Measurements from ENCODE around the gene C11orf86. TPM values are rescaled to one million over a fixed set of nuclear protein-coding genes. Genes with fewer than 3 reads are reported as not detected.

The C11orf86 gene
- total RNA-seq, 1 donor: not detected

DNA sequence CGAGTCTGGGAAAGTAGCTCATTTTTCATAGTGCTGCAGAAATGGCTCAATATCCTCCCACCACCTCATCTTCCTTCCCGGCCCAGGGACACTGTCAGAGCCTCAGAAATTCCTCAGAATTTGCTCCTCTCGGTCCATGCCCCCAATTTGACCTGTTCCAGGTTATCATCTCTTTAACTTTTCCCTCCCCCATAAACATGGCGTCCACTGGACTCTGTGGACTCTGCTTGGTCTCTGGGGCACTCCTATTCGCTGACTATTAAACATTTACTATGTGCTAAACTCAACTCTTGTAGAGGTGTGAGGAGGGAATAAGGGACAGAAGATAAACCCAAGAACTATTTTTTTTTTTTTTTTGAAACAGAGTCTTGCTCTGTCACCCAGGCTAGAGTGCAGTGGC is 8.8 kb upstream of the C11orf86 start:
- DNase-seq (ENCODE audit: low read depth in 2 of 3, low spot score in 2 of 3): no peak

DNA sequence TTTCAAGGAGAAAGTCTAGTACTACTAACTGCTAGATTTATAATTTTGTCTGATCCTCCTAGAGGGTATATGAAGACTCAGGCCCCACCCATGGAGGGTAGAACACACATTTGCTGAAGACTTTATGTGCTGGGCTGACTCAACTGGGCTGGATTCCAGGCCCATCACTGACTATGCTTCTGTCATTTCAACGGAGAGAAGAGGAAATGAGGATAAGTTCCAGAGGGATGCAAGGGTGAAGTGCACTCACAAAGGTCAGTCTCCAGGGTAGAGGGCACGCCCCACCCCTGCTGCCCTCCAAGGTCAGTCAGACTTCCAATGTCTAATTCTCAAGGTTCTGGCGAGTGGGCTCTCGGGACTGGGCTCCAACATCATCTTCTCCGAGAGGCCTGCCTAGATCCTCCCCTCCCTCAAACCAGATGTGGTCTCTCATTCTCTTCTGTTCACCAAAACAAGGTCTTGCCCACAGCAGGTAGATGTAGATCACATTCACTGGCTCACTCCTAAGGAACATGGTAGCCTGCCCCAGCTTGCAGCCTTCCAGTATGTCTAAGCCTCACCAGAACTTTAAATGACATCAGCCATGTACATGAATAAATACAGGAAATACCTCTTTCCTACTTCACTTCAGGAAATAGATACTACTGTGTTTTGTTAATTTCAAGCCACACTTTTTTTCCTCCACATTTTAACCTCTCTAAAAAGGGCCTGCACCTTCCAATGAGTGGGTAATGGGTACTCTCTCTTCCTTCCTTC is 7.3 kb upstream of the C11orf86 start:
- no peak for DNase-seq (ENCODE audit: low read depth in 2 of 3, low spot score in 2 of 3)

DNA sequence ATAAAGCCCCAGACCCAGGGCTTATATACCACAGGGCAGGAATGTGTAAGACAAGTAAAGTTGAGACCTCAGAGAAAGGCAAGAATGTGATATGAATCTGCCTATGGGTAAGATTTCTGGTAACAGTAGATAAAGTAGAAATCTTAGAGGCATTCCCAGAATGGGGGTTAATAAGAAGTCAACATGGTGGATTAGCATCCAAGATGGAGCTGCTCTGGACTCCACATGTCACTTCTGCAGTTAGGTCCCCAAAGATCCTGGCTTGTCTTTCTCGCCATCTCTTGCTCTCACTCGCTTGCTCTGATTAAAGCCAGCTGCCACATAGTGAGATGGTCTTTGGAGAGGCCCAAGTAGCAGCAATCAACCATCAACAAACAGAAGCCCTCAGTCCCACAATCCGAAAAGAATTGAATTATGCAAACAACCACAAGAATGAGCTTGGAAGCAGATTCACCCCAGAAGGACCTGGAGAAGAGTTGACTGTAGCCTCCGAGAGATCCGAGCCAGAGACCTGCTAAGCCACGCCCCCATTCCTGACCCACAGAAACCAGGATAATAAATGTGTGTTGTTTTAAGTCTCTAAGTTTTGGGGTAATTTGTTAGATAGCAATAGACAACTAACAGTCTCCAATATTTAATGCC is 5.4 kb upstream of the C11orf86 start:
- no peak for DNase-seq (ENCODE audit: low read depth in 2 of 3, low spot score in 2 of 3)

DNA sequence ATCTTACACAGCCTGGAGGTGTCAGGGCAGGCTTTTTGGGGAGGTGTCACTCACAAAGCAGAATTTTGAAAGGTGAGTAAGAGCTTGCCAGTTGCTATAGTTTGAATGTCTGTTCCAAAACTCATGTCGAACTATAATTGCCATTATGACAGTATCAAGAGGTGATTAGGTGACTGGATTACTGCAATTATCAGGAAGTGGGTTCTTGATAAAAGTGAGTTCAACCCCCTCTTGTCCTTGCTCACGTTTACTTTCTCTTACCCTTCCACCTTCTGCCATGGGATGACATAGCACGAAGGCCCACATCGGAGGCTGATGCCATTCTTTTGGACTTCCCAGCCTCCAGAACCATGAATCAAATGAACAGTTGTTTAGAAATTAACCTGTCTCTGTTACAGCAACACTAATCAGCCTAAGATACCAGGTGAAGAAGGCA is 4.7 kb upstream of the C11orf86 start:
- no peak for DNase-seq (ENCODE audit: low read depth in 2 of 3, low spot score in 2 of 3)

DNA sequence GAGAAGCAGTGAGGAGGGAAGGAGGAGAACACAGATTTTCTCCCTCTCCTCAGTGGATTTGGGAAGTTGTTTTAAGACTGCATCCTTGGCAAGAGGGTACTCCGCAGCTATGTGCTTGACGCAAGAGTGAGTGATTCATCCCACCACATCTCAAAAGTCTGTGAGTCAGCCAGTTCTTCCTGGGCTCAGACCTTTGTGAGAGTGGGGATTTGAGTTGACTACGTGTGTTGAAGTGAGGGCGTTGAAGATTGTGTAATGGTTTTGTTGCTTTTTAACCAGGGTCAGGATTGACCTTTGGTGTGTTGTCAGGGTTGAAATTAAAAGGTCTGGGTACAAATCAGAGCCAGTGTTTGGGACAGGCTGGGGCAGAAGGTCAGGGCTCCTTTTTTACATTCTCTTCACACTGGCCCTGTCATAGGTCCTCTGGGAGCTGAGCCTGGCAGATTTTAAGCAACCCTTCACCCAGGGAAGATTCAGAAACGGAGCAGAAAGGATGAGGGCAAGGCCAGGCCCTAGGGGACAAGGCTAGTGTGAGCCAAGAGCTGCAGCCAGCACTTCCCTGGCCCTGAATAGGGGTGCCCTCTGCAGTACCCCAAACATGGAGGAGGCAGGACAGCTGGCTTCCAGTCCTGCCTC is 4.2 kb upstream of the C11orf86 start:
- no peak for DNase-seq (ENCODE audit: low read depth in 2 of 3, low spot score in 2 of 3)

DNA sequence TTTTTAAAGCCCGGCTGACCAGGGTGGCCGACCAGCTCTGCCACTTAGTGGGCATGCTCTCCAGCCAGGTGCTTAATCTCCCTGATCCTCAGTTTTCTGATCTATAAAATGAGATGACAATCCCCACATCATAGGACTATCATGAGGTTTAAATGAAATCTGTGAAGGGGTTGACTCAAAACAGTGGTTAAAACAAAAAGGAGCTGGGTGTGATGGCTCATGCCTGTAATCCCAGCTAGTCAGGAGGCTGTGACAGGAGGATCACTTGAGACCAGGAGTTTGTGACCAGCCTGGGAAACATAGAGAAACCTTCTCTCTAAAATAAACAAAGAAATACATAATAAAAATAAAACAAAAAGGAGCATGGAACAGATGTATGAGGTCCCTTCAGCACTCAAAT is 3.6 kb upstream of the C11orf86 start:
- DNase-seq (ENCODE audit: low read depth in 2 of 3, low spot score in 2 of 3): no peak

DNA sequence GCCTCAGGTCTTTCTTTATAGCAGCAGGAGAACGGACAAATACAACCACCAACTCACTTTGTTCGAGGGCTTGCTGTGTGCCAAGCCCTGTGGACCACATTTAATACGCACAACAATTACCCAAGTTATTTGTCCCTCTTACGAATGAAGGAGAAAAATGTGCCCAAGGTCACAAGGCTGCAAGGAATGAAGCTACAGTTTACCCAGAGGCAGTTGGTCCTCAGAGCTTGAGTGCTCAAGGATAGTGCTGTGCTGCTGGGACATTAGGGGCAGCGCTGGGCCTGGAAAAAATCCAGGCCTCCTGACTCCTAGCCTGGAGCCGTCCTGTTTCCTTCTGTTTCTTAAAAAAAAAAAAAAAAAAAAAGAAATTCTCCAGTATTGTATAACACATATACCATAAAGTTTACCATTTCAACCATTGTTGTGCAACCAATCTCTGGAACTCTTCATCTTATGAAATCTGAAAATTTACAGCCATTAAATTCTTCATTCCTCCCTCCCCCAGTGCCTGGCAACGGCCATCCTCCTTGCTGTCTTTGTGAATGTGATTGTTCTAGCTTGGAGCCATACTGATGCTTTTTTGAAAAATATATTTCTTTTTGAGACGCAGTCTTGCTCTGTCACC is 1.0 kb upstream of the C11orf86 start:
- no peak for DNase-seq (ENCODE audit: low read depth in 2 of 3, low spot score in 2 of 3)

DNA sequence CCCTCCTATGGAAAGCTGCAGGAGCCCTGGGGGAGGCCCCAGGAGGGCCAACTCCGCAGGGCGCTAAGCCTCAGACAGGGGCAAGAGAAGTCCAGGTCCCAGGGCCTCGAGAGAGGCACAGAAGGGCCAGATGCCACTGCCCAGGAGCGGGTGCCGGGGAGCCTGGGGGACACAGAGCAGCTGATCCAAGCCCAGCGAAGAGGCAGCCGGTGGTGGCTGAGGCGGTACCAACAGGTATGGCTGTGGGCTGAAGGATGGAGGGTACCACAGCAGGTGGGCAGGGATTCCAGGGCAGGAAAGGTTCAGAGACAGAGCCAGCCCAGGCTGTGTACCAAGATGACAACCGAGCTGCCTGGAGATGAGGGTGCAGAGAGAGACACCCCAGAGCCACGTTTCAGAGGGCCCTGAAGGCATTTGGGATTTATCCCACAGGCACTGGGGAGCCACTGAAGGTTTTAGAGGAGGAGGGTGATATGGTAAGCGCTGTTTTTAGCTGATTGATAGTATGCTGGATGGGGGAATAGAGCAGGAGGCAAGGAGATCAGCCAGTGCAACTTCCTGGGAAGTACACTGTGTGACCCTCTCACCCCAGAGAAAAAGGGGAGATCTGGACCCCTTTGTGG is 412 bp downstream of the C11orf86 start:
- DNase-seq (ENCODE audit: low read depth in 2 of 3, low spot score in 2 of 3): no peak

DNA sequence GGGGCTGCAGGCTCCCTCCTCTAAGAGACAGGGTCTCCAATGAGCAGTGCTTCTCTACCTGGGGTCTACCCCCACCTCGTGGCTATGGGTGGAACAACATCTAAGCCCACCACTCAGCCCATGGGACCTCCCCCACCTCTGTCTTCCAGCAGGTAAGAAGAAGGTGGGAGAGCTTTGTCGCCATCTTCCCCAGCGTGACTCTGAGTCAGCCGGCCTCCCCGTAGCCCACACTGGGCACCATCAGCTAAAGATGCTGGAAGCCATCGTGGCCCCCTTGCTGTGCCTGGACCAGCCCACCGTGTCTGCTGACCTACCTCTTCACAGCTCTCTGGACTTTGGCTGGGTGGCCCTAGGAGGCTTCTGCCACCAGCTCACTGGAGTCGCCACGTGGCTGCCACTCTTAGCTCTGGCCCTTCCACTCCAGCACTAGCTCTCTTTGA is 944 bp downstream of the C11orf86 start:
- DNase-seq (ENCODE audit: low read depth in 2 of 3, low spot score in 2 of 3): peak in 2 of 3 donors; percentile 26 to 47

DNA sequence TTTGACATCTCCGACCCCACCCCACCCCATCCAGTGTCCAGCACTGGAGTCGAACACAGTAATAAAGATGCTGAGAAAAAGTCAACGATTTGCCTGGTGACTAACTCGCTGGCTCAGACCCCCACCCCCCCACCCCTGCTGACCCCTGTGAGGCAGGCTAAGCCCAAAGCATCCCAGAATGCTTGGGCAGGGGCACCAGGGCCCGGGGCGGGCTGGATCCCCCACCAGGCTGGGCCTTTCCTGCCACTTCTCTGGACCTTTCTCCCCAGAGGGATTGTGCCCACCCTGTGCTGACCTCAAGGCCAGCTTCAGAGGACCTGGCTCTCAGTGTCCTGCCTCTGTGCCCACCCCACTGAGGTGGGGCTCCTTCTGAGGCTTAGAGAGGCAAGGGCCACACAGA is 1.8 kb downstream of the C11orf86 start:
- DNase-seq (ENCODE audit: low read depth in 2 of 3, low spot score in 2 of 3): no peak

DNA sequence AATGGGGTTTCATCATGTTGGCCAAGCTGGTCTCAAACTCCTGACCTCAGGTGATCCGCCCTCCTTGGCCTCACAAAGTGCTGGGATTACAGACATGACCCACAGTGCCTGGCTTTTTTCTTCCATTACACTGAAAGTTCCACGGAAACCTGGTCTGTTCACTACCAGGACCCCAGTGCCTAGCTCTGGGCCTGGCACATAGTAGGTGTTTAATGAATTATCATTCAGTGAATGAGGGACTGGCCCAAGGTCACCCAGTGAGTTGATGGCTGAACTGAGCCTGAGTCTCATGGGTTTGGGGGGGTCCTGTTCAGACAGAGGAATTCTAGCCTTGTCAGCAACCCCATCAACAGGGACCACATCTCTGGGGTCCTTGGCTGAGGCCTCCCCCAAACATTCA is 3.1 kb downstream of the C11orf86 start:
- DNase-seq (ENCODE audit: low read depth in 2 of 3, low spot score in 2 of 3): no peak

DNA sequence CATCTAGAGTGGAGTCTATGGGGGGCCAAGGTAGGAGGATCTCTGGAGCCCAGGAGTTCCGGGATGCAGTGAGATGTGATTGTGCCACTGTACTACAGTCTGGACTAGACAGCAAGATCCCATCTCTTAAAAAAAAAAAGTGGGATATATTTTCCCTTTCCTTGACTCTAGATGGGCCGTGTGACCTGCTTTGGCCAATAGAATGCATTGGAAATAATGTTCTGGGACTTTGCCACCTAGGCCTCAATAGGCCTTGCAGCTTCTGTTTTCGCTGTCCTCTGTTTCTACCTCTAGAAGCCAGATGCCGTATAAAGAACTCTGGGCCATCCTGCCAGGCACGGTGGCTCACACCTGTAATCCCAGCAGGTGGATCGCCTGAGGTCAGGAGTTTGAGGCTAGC is 3.6 kb downstream of the C11orf86 start:
- no peak for DNase-seq (ENCODE audit: low read depth in 2 of 3, low spot score in 2 of 3)

DNA sequence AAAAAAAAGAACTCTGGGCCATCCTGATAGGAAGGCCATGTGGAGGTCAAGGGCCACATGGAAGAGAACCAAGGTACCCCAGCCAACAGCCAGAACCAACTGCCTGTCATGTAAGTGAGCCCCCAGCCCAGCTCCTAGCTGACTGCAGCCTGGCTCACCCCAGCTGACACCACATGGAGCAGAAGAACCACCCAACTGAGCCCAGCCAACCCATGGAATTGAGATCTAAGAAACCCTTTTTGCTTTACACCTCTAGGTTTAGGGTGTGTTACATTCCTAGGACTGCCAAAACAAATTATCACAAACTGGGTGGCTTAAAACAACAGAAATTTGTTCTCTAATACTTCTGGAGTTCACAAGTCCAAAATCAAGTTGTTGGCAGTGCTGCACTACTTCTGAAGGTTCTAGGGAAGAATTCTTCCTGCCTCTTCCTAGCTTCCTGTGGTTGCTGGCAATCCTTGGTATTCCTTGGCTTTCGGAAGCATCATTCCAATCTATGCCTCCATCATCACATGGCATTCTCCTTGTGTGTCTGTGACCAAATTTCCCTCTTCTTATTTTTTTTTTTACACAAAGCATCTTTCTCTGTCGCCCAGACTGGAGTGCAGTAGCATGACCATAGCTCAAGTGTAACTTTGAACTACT is 4.4 kb downstream of the C11orf86 start:
- DNase-seq (ENCODE audit: low read depth in 2 of 3, low spot score in 2 of 3): no peak

DNA sequence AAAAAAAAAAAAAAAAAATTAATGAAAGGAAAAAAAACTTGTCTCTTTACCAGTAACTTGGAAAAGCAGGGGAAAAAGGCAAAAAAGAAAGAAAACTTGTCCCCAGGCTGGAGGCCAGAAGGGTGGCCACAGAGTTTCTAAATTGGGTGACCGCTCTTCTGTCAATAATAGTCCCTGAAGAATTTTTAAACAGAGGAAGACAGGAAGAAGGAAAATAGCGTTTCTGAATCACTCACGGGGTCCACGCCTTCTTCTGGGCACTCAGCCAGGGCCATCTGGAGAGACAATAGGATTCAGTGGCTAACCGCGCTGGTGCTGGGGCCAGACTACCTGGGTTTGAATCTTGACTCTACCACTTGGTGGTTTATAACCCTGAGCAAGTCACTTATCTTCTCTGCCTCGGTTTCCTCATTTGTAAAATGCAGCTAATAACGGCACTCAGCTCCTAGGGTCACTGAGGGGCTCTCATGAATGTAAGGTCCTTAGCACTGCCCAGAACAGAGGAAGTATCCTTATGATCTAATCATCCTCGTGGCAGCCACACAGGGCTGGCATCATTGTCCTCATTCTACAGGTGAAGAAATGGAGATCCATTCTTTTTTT is 7.0 kb downstream of the C11orf86 start:
- DNase-seq (ENCODE audit: low read depth in 2 of 3, low spot score in 2 of 3): peak in 2 of 3 donors; percentile 86 to 92

DNA sequence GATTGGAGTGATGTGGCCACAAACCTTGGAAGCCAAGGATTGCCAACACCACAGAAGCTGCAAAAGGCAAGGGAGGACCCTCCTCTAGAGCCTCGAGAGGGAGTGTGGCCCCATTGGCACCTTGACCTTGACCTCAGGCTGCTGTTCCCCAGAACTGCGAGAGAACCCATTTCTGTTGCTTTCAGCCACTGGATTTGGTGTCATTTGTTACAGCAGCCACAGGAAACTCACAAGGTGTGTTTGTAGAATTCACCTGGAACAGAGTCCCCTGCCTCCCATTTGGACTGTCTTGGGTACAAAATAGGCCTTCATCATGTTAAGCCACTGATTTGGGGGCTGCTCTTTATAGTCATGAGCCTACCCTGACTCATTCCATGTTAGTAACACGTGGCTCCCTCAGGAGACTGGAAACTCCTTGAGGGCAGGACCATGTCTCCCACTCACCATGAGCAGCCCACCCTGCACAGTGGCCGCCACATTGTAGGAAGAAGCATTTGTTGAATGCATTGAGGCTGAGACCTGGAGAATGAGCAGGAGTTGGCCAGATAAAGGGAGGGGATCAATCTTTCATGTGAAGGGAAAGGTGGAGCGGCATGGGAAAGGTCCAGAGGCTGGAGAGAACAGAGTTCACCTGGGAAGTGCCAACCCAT is 8.3 kb downstream of the C11orf86 start:
- no peak for DNase-seq (ENCODE audit: low read depth in 2 of 3, low spot score in 2 of 3)

DNA sequence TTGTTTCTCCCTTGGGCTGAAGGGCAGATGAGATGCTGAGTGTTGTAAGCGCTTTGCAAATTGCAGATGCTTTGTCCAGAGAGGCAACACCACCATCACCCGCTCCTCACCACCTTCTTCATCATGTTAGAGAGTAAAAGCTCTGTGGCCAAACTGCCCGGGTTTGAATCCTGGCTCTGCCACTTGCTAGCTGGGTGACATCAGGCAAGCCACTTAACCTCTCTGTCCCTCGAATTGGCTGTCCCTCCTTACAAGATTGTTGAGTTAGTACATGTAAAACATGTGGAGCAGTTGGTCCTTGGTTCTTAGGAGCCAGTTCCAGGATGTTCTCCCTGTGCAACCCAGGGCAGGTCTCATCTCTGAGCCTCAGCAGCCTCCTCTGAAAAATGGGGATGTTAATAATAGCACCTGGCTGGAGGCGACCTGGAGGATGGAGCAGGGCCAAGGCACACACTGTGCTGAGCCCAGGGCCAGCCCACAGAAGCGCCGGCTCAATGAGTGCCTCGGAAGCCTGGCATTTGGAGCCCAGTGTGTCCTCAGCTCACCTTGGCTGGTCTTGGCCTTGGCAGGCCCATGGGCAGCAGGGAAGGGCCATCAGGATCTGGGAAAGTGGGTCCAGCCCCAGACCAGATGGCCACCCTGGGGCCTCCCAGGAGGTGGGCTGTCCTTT is 10.5 kb downstream of the C11orf86 start:
- DNase-seq (ENCODE audit: low read depth in 2 of 3, low spot score in 2 of 3): no peak

DNA sequence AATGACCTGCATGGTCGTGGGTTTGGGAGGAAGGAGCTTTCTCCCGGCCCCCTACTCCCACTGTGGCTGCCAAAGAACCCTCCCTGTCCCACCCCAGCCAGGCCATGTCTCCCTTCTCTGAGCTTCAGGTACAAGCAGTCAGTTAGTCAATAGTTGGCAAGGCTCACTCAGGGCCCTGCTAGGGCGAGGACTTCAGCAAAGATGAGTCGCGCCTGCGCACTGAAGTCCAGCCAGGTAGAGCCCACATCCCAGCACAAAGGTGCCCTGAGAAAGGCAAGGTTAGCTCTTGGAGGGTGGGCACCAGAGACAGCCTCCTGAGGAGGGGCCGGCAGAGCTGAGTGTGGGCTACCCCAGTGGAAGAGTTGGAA is 11.1 kb downstream of the C11orf86 start:
- DNase-seq (ENCODE audit: low read depth in 2 of 3, low spot score in 2 of 3): no peak

DNA sequence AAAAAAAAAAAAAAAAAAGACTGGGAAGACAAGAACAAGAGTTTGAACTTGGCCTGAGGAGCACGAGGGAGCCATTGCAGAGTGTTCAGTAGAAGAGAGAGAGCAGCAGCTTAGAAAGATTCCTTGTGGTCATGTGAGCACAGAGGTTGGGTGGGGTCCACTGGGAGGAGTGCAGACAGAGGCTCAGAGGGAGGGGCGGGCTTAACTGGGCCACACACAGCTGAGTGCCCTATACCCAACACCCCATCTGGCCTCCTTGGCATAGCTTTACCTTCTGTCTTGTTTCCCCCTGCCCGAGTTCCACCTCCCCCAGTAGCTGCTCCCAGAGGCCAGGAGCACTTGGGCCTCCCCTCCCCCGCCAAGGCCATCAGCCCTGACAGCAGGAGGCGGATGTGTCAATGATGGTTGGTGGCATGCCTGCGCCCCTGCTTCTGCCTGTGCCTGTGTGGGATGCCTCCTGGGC is 12.1 kb downstream of the C11orf86 start:
- no peak for DNase-seq (ENCODE audit: low read depth in 2 of 3, low spot score in 2 of 3)

Measured in hematopoietic multipotent progenitor cell (in vitro differentiated cells).